GM19351 (cell line): ENCODE results near the gene PTPRN2.
"Not testable (repeated sequence)": the region's sequence is repeated elsewhere in the genome, so short reads cannot be mapped to it uniquely, and the experiment has no call there.

Experiments used
- ATAC-seq: cut with Tn5 transposase; IDR thresholded peaks from one replicate; pipeline ENCODE4 v1.9.1; 2021; ENCODE audit warnings: mild to moderate bottlenecking, moderate library complexity; ENCODE audit not compliant: unreplicated experiment

Gene PTPRN2

GRCh38 chr7:158216198-158216597 is 371.4 kb downstream of the PTPRN2 start:
- no peak for ATAC-seq

GRCh38 chr7:158209435-158209834 is 378.2 kb downstream of the PTPRN2 start:
- ATAC-seq: no peak

GRCh38 chr7:158206341-158206740 is 381.3 kb downstream of the PTPRN2 start:
- ATAC-seq: no peak

- ATAC-seq: no peak
Observed at GRCh38 chr7:158204453-158204852, 383.2 kb downstream of the PTPRN2 start.

GRCh38 chr7:158203948-158204347 is 383.7 kb downstream of the PTPRN2 start:
- not testable (repeated sequence) for ATAC-seq

- ATAC-seq: no peak
Observed at GRCh38 chr7:158194365-158194900, 393.2 kb downstream of the PTPRN2 start.

GRCh38 chr7:158193446-158193845 is 394.2 kb downstream of the PTPRN2 start:
- ATAC-seq: no peak

GRCh38 chr7:158192956-158193355 is 394.7 kb downstream of the PTPRN2 start:
- ATAC-seq: no peak

GRCh38 chr7:158192184-158192835 is 395.3 kb downstream of the PTPRN2 start:
- ATAC-seq: no peak

- ATAC-seq: no peak
Observed at GRCh38 chr7:158191671-158192070, 396.0 kb downstream of the PTPRN2 start.

- no peak for ATAC-seq
Observed at GRCh38 chr7:158190756-158191155, 396.9 kb downstream of the PTPRN2 start.

GRCh38 chr7:158188676-158189075 is 398.9 kb downstream of the PTPRN2 start:
- no peak for ATAC-seq

GRCh38 chr7:158187694-158187994 is 400.0 kb downstream of the PTPRN2 start:
- no peak for ATAC-seq

- no peak for ATAC-seq
Observed at GRCh38 chr7:158186864-158187693, 400.5 kb downstream of the PTPRN2 start.

GRCh38 chr7:158186406-158186805 is 401.2 kb downstream of the PTPRN2 start:
- ATAC-seq: no peak

- no peak for ATAC-seq
Observed at GRCh38 chr7:158185653-158186052, 402.0 kb downstream of the PTPRN2 start.

GRCh38 chr7:158183431-158183830 is 404.2 kb downstream of the PTPRN2 start:
- no peak for ATAC-seq

- no peak for ATAC-seq
Observed at GRCh38 chr7:158176561-158177173, 411.0 kb downstream of the PTPRN2 start.

- ATAC-seq: no peak
Observed at GRCh38 chr7:158175779-158176178, 411.8 kb downstream of the PTPRN2 start.

- no peak for ATAC-seq
Observed at GRCh38 chr7:158174947-158175346, 412.7 kb downstream of the PTPRN2 start.

GRCh38 chr7:158167373-158167772 is 420.2 kb downstream of the PTPRN2 start:
- no peak for ATAC-seq
